GM12872 (cell line): ENCODE results near the gene SPRED3.

Source experiments
- CTCF ChIP-seq: IDR thresholded peaks from 3 replicates; pipeline ENCODE4 v1.5.1; 2011; ENCODE audit warnings: low read depth, mild to moderate bottlenecking, low read length, moderate library complexity; ENCODE audit not compliant: insufficient read depth

SPRED3 gene

DNA sequence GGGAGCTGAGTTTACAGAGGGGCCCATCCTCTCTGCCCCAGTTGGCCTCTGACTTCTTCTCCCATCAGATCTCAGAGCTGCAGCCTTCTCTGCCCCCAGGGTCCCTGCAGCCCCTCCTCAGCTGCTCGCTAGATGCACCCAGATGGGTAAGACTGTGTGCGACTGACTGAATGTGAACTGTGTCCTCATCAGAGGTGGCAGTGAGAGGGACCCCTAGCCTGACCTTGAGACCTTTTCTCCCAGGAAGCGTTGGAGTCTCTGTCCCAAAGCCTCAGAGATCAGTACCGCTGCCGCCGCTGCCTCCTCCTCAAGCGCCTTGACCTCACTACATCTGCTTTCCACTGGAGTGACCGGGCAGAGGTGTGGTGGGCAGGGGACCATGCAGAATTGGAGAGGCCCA, 16.8 kb downstream of the SPRED3 start:
- no peak for TF ChIP-seq CTCF

- no peak for TF ChIP-seq CTCF
These were observed 21.2 kb downstream of the SPRED3 start for GRCh38 chr19:38409631-38410133.

- no peak for TF ChIP-seq CTCF
These were observed 22.7 kb downstream of the SPRED3 start for GRCh38 chr19:38411041-38411712.

DNA sequence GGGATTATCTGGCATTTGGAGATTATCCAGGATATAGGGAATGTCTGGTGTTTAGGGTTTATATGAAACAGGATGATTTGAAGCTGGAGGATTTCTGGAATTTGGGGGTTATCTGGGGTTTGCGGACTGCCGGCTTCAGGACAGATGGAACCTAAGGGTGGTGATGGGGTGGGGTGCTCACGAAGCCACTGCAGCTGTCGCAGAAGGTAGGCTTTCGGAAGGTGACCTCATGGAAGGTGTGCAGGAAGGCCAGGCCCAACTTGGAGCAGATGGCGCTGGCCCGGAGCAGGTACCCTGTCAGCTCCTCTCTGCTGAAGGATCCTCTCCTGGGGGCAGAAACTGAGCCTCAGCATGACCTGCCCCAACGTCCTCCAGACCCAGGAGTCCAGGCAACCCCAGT, 24.0 kb downstream of the SPRED3 start:
- no peak for TF ChIP-seq CTCF

GRCh38 chr19:38412961-38413360, 24.5 kb downstream of the SPRED3 start:
- TF ChIP-seq CTCF = no peak

GRCh38 chr19:38413416-38413815, 24.9 kb downstream of the SPRED3 start:
- TF ChIP-seq CTCF = no peak

GRCh38 chr19:38417146-38417543, 28.6 kb downstream of the SPRED3 start:
- no peak for TF ChIP-seq CTCF
